Right ventricle myocardium superior (tissue), 1 donor: Measurements from ENCODE around the gene PNPLA7. TPM values are rescaled to one million over a fixed set of nuclear protein-coding genes. Genes with fewer than 3 reads are reported as not detected.
"Not testable (repeated sequence)": the region's sequence is repeated elsewhere in the genome, so short reads cannot be mapped to it uniquely, and the experiment has no call there.

Source experiments
- ATAC-seq: fragments of 200-7000 bp; cut with Tn5 transposase; one replicate; pipeline ENCODE4 v1.9.1; 2020; ENCODE audit warnings: mild to moderate bottlenecking; ENCODE audit not compliant: poor library complexity
- DNase-seq: peaks from one replicate; pipeline ENCODE4 v3.0.0-alpha.2; 2020
- intact Hi-C: fragments of 100-400 bp; cut with DNase I; formaldehyde crosslinking; loops from one replicate; pipeline ENCODE4 v1.11.2; 2022
- total RNA-seq: library from RNA; stranded (reverse); fragmentation: NEBNext Ultra II Directional; extraction: Animal tissue kit (Norgen Biotek cat#: 25700); gene quantifications from one replicate; pipeline ENCODE4 v1.2.1, GENCODE V29; 2021
- donor health status: DM: no; HTN: yes; CAD: no; lungs with severe emphysema.

PNPLA7 gene
- total RNA-seq, 1 donor from 2014 or later: 12.2 TPM

- ATAC-seq (no peak), DNase-seq (no peak)
- intact Hi-C loops: loop anchor here (10.0 kb wide), 1 partner anchor 227 kb away; no protein-coding TSS in a partner anchor
Observed at GRCh38 chr9:137521405-137521985, 28.7 kb downstream of the PNPLA7 start.

GRCh38 chr9:137520614-137521404, 29.4 kb downstream of the PNPLA7 start:
- no peak for ATAC-seq
- no peak for DNase-seq
- intact Hi-C loops: loop anchor here (10.0 kb wide), 1 partner anchor 226 kb away; no protein-coding TSS in a partner anchor

- no peak for ATAC-seq
- DNase-seq: no peak
- intact Hi-C loops: no loop called here
Observed at GRCh38 chr9:137519553-137519952, 30.6 kb downstream of the PNPLA7 start.

GRCh38 chr9:137518661-137519459, 31.3 kb downstream of the PNPLA7 start:
- ATAC-seq, DNase-seq, intact Hi-C loops: not testable (repeated sequence)

- ATAC-seq (no peak), DNase-seq (no peak)
- intact Hi-C loops: no loop called here
Observed at GRCh38 chr9:137516144-137516917, 33.9 kb downstream of the PNPLA7 start.

- intact Hi-C loops: no loop called here
- ATAC-seq (no peak), DNase-seq (no peak)
Observed at GRCh38 chr9:137515338-137515724, 34.9 kb downstream of the PNPLA7 start.

GRCh38 chr9:137514691-137515337, 35.4 kb downstream of the PNPLA7 start:
- intact Hi-C loops: no loop called here
- ATAC-seq: no peak
- DNase-seq: no peak

GRCh38 chr9:137513801-137514570, 36.2 kb downstream of the PNPLA7 start:
- intact Hi-C loops, ATAC-seq, DNase-seq: not testable (repeated sequence)

- ATAC-seq, intact Hi-C loops, DNase-seq: not testable (repeated sequence)
Observed at GRCh38 chr9:137513136-137513535, 37.1 kb downstream of the PNPLA7 start.

GRCh38 chr9:137511758-137512463, 38.3 kb downstream of the PNPLA7 start:
- DNase-seq: no peak
- ATAC-seq: no peak
- intact Hi-C loops: no loop called here

- ATAC-seq, intact Hi-C loops: not testable (repeated sequence)
Observed at GRCh38 chr9:137511126-137511525, 39.1 kb downstream of the PNPLA7 start.

GRCh38 chr9:137509198-137509597, 41.0 kb downstream of the PNPLA7 start:
- ATAC-seq: no peak
- intact Hi-C loops: no loop called here
- DNase-seq: no peak

More at GRCh38 chr9:137511126-137511525, 39.1 kb downstream of the PNPLA7 start:
- not testable (repeated sequence) for DNase-seq

GRCh38 chr9:137506702-137507171, 43.5 kb downstream of the PNPLA7 start:
- intact Hi-C loops: no loop called here
- DNase-seq (no peak), ATAC-seq (no peak)

GRCh38 chr9:137506274-137506673, 43.9 kb downstream of the PNPLA7 start:
- DNase-seq (no peak), ATAC-seq (no peak)
- intact Hi-C loops: no loop called here

GRCh38 chr9:137505421-137506140, 44.6 kb downstream of the PNPLA7 start:
- ATAC-seq: no peak
- intact Hi-C loops: no loop called here
- no peak for DNase-seq

- ATAC-seq (no peak), DNase-seq (no peak)
- intact Hi-C loops: no loop called here
Observed at GRCh38 chr9:137504432-137504777, 45.8 kb downstream of the PNPLA7 start.
